GM23338 (cell line): ENCODE data around the gene RNF115. TPM values are rescaled to one million over a fixed set of nuclear protein-coding genes. Genes with fewer than 3 reads are reported as not detected.

Experiments
- ATAC-seq: fragments of 200-7000 bp; cut with Tn5 transposase; 3 replicates; pipeline ENCODE4 v1.9.1; 2020
- DNase-seq: peaks from one replicate; pipeline ENCODE4 v3.0.0-alpha.2; 2015; ENCODE audit warnings: low spot score
- H2AFZ ChIP-seq: fragments of 200-600 bp; sonication (generic); 2 replicates; pipeline ENCODE4 v1.8.0; 2016; ENCODE audit warnings: antibody characterized with exemption, mild to moderate bottlenecking, moderate library complexity
- H3F3A ChIP-seq: fragments of 200-600 bp; sonication (generic); replicated peaks from 2 replicates; pipeline ENCODE4 v1.8.0; 2017; ENCODE audit warnings: antibody characterized with exemption, mixed run types, low read depth
- H3K27ac ChIP-seq: fragments of 200-600 bp; sonication (generic); 2 replicates; pipeline ENCODE4 v1.6.1; 2016; ENCODE audit warnings: low read depth
- H3K27me3 ChIP-seq: fragments of 200-600 bp; sonication (generic); 2 replicates; pipeline ENCODE4 v1.8.0; 2016; ENCODE audit warnings: mild to moderate bottlenecking, mixed run types, moderate library complexity; ENCODE audit not compliant: insufficient read depth
- H3K36me3 ChIP-seq: fragments of 200-600 bp; sonication (generic); 2 replicates; pipeline ENCODE4 v1.8.0; 2016; ENCODE audit warnings: mild to moderate bottlenecking; ENCODE audit not compliant: insufficient read depth
- H3K4me1 ChIP-seq: fragments of 200-600 bp; sonication (generic); 2 replicates; pipeline ENCODE4 v1.8.0; 2016; ENCODE audit warnings: mild to moderate bottlenecking, moderate library complexity; ENCODE audit not compliant: insufficient read depth
- H3K4me2 ChIP-seq: fragments of 200-600 bp; sonication (generic); 2 replicates; pipeline ENCODE4 v1.7.1; 2017; ENCODE audit warnings: mixed run types
- H3K4me3 ChIP-seq: fragments of 200-600 bp; sonication (generic); 2 replicates; pipeline ENCODE4 v1.6.1; 2016; ENCODE audit warnings: mixed run types
- H3K79me2 ChIP-seq: fragments of 200-600 bp; sonication (generic); replicated peaks from 2 replicates; pipeline ENCODE4 v1.8.0; 2017; ENCODE audit warnings: mild to moderate bottlenecking; ENCODE audit not compliant: insufficient read depth
- H3K9me2 ChIP-seq: fragments of 200-600 bp; sonication (generic); 2 replicates; pipeline ENCODE4 v1.8.0; 2017; ENCODE audit not compliant: insufficient read depth
- H4K20me1 ChIP-seq: fragments of 200-600 bp; sonication (generic); replicated peaks from 2 replicates; pipeline ENCODE4 v1.8.0; 2017; ENCODE audit warnings: mild to moderate bottlenecking; ENCODE audit not compliant: insufficient read depth
- H3K27ac Mint-ChIP-seq: 2 replicates; pipeline ENCODE4 v1.8.0; 2020; ENCODE audit warnings: inconsistent platforms, mild to moderate bottlenecking, moderate library complexity, mixed read lengths
- H3K27me3 Mint-ChIP-seq: 3 replicates; pipeline ENCODE4 v1.8.0; 2022; ENCODE audit warnings: low read depth, mild to moderate bottlenecking, moderate library complexity, mixed read lengths, inconsistent platforms; ENCODE audit not compliant: insufficient read depth, poor library complexity
- H3K36me3 Mint-ChIP-seq: 3 replicates; pipeline ENCODE4 v1.8.0; 2021; ENCODE audit warnings: low read depth, mild to moderate bottlenecking, inconsistent platforms, moderate library complexity, mixed read lengths
- H3K4me1 Mint-ChIP-seq: 3 replicates; pipeline ENCODE4 v1.8.0; 2020; ENCODE audit warnings: mild to moderate bottlenecking, inconsistent platforms, mixed read lengths
- H3K4me3 Mint-ChIP-seq: 3 replicates; pipeline ENCODE4 v1.8.0; 2021; ENCODE audit warnings: moderate library complexity, mild to moderate bottlenecking, inconsistent platforms, mixed read lengths
- H3K9me3 Mint-ChIP-seq: 3 replicates; pipeline ENCODE4 v1.8.0; 2020; ENCODE audit warnings: moderate library complexity, mild to moderate bottlenecking, inconsistent platforms, mixed read lengths
- CTCF ChIP-seq, 2 experiments: fragments of 200-600 bp in 1 of 2; sonication (generic) in 1 of 2; conservative IDR thresholded peaks; 2 replicates each; pipeline versions ENCODE4 v1.5.1 to v1.6.1; 2016 to 2017; ENCODE audit warnings: antibody characterized with exemption in 2 of 2, low read depth in 2 of 2, mild to moderate bottlenecking in 2 of 2, moderate library complexity in 1 of 2
- ETS1 ChIP-seq: IDR thresholded peaks from 2 replicates; pipeline ENCODE4 v1.6.1; 2016; ENCODE audit warnings: antibody characterized with exemption
- EZH2phosphoT487 ChIP-seq: fragments of 200-600 bp; sonication (generic); IDR thresholded peaks from one replicate; pipeline ENCODE4 v1.8.1; 2018; ENCODE audit warnings: antibody characterized with exemption; ENCODE audit not compliant: unreplicated experiment
- JUNB ChIP-seq: IDR thresholded peaks from one replicate; pipeline ENCODE4 v1.6.1; 2016; ENCODE audit warnings: antibody characterized with exemption; ENCODE audit not compliant: unreplicated experiment
- POLR2AphosphoS5 ChIP-seq: IDR thresholded peaks from 2 replicates; pipeline ENCODE4 v1.6.1; 2016; ENCODE audit warnings: antibody characterized with exemption, low read depth
- REST ChIP-seq: IDR thresholded peaks from one replicate; pipeline ENCODE4 v1.6.1; 2018; ENCODE audit warnings: antibody characterized with exemption; ENCODE audit not compliant: unreplicated experiment
- STAT1 ChIP-seq: IDR thresholded peaks from one replicate; pipeline ENCODE4 v1.6.1; 2016; ENCODE audit warnings: antibody characterized with exemption; ENCODE audit not compliant: unreplicated experiment
- ZNF114 ChIP-seq: fragments of 250-450 bp; sonication (Bioruptor Pico); IDR thresholded peaks from 2 replicates; pipeline ENCODE4 v1.5.0; 2020; ENCODE audit warnings: mild to moderate bottlenecking, moderate library complexity
- ZNF331 ChIP-seq: fragments of 250-450 bp; sonication (Bioruptor Pico); IDR thresholded peaks from 2 replicates; pipeline ENCODE4 v1.5.0; 2020; ENCODE audit warnings: low read depth, mild to moderate bottlenecking, moderate library complexity
- polyA plus RNA-seq: library from polyadenylated mRNA; unstranded; fragments of >200 nt; fragmentation: Nextera tagmentation; extraction: Ambion mirVana; gene quantifications from 2 replicates; pipeline ENCODE4 v1.2.1, GENCODE V29; 2016
- total RNA-seq: library from RNA; depleted of rRNA; stranded (reverse); fragments of >200 nt; shearing (Covaris generic); gene quantifications from 2 replicates; pipeline ENCODE4 v1.2.3, GENCODE V29; 2014
- TF ChIP-seq, protein P1 (sequence below): fragments of 250-450 bp; sonication (Bioruptor Pico); IDR thresholded peaks from 2 replicates; pipeline ENCODE4 v1.5.0; 2020; ENCODE audit warnings: mild to moderate bottlenecking, moderate library complexity

The RNF115 gene
- total and polyA plus RNA-seq, 2 experiments from 2014 or later: 10.6 to 10.9 TPM

GRCh38 chr1:145702826-145703225, 121.1 kb downstream of the RNF115 start:
- no peak for ATAC-seq
- H3K4me2 ChIP-seq: no peak overlapping the region
- no peaks in the 10 kb centered on the region; the same call in 1 of the 2 replicates for H4K20me1 ChIP-seq
- H3K4me1 ChIP-seq: no peaks in the 10 kb centered on the region
- H3K9me3 Mint-ChIP-seq: no peaks in the 10 kb centered on the region
- H3K27ac ChIP-seq: no peak overlapping the region
- peaks cover under 1% of the 10 kb centered on the region for H3K27me3 Mint-ChIP-seq
- no peak overlapping the region for H3K4me3 ChIP-seq
- H3F3A ChIP-seq: no peaks in the 10 kb centered on the region
- TF ChIP-seq ZNF331 (CRISPR knock-in tag) (no peak), POLR2AphosphoS5 (no peak), EZH2phosphoT487 (no peak), CTCF (conservative IDR thresholded peaks at IDR 0.05; ENCODE audit: low read depth in 2 of 2) (no peak), REST (no peak), STAT1 (no peak), ETS1 (no peak), JUNB (no peak), ZNF114 (CRISPR knock-in tag) (no peak)
- TF ChIP-seq, protein P1, sequence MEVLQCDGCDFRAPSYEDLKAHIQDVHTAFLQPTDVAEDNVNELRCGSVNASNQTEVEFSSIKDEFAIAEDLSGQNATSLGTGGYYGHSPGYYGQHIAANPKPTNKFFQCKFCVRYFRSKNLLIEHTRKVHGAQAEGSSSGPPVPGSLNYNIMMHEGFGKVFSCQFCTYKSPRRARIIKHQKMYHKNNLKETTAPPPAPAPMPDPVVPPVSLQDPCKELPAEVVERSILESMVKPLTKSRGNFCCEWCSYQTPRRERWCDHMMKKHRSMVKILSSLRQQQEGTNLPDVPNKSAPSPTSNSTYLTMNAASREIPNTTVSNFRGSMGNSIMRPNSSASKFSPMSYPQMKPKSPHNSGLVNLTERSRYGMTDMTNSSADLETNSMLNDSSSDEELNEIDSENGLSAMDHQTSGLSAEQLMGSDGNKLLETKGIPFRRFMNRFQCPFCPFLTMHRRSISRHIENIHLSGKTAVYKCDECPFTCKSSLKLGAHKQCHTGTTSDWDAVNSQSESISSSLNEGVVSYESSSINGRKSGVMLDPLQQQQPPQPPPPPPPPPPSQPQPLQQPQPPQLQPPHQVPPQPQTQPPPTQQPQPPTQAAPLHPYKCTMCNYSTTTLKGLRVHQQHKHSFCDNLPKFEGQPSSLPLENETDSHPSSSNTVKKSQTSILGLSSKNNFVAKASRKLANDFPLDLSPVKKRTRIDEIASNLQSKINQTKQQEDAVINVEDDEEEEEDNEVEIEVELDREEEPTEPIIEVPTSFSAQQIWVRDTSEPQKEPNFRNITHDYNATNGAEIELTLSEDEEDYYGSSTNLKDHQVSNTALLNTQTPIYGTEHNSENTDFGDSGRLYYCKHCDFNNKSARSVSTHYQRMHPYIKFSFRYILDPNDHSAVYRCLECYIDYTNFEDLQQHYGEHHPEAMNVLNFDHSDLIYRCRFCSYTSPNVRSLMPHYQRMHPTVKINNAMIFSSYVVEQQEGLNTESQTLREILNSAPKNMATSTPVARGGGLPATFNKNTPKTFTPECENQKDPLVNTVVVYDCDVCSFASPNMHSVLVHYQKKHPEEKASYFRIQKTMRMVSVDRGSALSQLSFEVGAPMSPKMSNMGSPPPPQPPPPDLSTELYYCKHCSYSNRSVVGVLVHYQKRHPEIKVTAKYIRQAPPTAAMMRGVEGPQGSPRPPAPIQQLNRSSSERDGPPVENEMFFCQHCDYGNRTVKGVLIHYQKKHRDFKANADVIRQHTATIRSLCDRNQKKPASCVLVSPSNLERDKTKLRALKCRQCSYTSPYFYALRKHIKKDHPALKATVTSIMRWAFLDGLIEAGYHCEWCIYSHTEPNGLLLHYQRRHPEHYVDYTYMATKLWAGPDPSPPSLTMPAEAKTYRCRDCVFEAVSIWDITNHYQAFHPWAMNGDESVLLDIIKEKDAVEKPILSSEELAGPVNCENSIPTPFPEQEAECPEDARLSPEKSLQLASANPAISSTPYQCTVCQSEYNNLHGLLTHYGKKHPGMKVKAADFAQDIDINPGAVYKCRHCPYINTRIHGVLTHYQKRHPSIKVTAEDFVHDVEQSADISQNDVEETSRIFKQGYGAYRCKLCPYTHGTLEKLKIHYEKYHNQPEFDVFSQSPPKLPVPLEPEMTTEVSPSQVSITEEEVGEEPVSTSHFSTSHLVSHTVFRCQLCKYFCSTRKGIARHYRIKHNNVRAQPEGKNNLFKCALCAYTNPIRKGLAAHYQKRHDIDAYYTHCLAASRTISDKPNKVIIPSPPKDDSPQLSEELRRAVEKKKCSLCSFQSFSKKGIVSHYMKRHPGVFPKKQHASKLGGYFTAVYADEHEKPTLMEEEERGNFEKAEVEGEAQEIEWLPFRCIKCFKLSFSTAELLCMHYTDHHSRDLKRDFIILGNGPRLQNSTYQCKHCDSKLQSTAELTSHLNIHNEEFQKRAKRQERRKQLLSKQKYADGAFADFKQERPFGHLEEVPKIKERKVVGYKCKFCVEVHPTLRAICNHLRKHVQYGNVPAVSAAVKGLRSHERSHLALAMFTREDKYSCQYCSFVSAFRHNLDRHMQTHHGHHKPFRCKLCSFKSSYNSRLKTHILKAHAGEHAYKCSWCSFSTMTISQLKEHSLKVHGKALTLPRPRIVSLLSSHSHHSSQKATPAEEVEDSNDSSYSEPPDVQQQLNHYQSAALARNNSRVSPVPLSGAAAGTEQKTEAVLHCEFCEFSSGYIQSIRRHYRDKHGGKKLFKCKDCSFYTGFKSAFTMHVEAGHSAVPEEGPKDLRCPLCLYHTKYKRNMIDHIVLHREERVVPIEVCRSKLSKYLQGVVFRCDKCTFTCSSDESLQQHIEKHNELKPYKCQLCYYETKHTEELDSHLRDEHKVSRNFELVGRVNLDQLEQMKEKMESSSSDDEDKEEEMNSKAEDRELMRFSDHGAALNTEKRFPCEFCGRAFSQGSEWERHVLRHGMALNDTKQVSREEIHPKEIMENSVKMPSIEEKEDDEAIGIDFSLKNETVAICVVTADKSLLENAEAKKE (CRISPR knock-in tag): no peak
- no peaks in the 10 kb centered on the region for H3K36me3 Mint-ChIP-seq
- H3K9me2 ChIP-seq: 0 out of 2 replicates have a peak, but pooled peaks cover 3% of the 10 kb centered on the region
- H3K4me1 Mint-ChIP-seq: peaks cover 12% of the 10 kb centered on the region
- no peak overlapping the region for H3K27ac Mint-ChIP-seq
- no peaks in the 10 kb centered on the region for H3K36me3 ChIP-seq
- no peaks in the 10 kb centered on the region for H3K79me2 ChIP-seq
- no peak overlapping the region for H2AFZ ChIP-seq
- DNase-seq: no peak
- no peak overlapping the region for H3K4me3 Mint-ChIP-seq
- no peaks in the 10 kb centered on the region for H3K27me3 ChIP-seq
